ENCODE results near the gene ZNF217. TPM values are rescaled to one million over a fixed set of nuclear protein-coding genes. Genes with fewer than 3 reads are reported as not detected.

The ZNF217 gene
- total and polyA plus RNA-seq, 2 of the 8 experiments (the other 6 are each of a cell fraction or from before 2014, with no cell fraction given): 15.3 to 87.9 TPM

DNA sequence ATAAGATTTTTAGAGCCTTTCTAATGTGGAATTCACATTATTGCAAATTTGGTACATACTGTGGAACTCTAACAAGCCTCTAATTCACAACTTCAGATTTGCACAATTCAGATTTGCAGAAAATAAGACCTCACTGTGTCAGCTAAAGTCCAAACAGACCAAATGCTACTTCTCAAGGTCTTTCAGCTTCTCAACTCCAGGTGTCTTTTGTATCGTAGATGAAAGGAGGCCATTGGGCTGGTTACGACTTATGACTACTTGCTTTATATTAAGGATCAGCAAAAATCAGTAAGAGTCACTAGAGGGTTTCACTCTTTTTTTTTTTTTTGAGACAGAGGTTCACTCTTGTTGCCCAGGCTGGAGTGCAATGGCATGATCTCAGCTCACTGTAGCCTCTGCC is 37.8 kb downstream of the ZNF217 start (continued):
- TF ChIP-seq, protein P1, sequence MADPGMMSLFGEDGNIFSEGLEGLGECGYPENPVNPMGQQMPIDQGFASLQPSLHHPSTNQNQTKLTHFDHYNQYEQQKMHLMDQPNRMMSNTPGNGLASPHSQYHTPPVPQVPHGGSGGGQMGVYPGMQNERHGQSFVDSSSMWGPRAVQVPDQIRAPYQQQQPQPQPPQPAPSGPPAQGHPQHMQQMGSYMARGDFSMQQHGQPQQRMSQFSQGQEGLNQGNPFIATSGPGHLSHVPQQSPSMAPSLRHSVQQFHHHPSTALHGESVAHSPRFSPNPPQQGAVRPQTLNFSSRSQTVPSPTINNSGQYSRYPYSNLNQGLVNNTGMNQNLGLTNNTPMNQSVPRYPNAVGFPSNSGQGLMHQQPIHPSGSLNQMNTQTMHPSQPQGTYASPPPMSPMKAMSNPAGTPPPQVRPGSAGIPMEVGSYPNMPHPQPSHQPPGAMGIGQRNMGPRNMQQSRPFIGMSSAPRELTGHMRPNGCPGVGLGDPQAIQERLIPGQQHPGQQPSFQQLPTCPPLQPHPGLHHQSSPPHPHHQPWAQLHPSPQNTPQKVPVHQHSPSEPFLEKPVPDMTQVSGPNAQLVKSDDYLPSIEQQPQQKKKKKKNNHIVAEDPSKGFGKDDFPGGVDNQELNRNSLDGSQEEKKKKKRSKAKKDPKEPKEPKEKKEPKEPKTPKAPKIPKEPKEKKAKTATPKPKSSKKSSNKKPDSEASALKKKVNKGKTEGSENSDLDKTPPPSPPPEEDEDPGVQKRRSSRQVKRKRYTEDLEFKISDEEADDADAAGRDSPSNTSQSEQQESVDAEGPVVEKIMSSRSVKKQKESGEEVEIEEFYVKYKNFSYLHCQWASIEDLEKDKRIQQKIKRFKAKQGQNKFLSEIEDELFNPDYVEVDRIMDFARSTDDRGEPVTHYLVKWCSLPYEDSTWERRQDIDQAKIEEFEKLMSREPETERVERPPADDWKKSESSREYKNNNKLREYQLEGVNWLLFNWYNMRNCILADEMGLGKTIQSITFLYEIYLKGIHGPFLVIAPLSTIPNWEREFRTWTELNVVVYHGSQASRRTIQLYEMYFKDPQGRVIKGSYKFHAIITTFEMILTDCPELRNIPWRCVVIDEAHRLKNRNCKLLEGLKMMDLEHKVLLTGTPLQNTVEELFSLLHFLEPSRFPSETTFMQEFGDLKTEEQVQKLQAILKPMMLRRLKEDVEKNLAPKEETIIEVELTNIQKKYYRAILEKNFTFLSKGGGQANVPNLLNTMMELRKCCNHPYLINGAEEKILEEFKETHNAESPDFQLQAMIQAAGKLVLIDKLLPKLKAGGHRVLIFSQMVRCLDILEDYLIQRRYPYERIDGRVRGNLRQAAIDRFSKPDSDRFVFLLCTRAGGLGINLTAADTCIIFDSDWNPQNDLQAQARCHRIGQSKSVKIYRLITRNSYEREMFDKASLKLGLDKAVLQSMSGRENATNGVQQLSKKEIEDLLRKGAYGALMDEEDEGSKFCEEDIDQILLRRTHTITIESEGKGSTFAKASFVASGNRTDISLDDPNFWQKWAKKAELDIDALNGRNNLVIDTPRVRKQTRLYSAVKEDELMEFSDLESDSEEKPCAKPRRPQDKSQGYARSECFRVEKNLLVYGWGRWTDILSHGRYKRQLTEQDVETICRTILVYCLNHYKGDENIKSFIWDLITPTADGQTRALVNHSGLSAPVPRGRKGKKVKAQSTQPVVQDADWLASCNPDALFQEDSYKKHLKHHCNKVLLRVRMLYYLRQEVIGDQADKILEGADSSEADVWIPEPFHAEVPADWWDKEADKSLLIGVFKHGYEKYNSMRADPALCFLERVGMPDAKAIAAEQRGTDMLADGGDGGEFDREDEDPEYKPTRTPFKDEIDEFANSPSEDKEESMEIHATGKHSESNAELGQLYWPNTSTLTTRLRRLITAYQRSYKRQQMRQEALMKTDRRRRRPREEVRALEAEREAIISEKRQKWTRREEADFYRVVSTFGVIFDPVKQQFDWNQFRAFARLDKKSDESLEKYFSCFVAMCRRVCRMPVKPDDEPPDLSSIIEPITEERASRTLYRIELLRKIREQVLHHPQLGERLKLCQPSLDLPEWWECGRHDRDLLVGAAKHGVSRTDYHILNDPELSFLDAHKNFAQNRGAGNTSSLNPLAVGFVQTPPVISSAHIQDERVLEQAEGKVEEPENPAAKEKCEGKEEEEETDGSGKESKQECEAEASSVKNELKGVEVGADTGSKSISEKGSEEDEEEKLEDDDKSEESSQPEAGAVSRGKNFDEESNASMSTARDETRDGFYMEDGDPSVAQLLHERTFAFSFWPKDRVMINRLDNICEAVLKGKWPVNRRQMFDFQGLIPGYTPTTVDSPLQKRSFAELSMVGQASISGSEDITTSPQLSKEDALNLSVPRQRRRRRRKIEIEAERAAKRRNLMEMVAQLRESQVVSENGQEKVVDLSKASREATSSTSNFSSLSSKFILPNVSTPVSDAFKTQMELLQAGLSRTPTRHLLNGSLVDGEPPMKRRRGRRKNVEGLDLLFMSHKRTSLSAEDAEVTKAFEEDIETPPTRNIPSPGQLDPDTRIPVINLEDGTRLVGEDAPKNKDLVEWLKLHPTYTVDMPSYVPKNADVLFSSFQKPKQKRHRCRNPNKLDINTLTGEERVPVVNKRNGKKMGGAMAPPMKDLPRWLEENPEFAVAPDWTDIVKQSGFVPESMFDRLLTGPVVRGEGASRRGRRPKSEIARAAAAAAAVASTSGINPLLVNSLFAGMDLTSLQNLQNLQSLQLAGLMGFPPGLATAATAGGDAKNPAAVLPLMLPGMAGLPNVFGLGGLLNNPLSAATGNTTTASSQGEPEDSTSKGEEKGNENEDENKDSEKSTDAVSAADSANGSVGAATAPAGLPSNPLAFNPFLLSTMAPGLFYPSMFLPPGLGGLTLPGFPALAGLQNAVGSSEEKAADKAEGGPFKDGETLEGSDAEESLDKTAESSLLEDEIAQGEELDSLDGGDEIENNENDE (IDR thresholded peaks at IDR 0.05; ENCODE audit: insufficient replicate concordance, low read length): no peak
- no peak for TF ChIP-seq SUZ12 (IDR thresholded peaks at IDR 0.05; ENCODE audit: low read length)

All from H1 (cell line).